BJ (cell line): Measurements from ENCODE around the gene ZNF181. TPM values are rescaled to one million over a fixed set of nuclear protein-coding genes. Genes with fewer than 3 reads are reported as not detected.
A peak's percentile ranks its signal among the peaks of the same experiment; 100 is the strongest.

Experiments
- CTCF ChIA-PET: fragments of 350-600 bp; formaldehyde crosslinking; extraction: SDS; loops from one replicate; lab custom pipeline; 2021; ENCODE audit warnings: antibody characterized with exemption, inconsistent platforms; lab: Yijun Ruan, JAX
- POLR2A ChIA-PET: fragments of 300-600 bp; sonication (Branson Sonifier 250); formaldehyde crosslinking; extraction: SDS; loops from one replicate; lab custom pipeline; 2021; ENCODE audit warnings: antibody characterized with exemption; lab: Charles Lee
- DNase-seq: peaks from one replicate; pipeline ENCODE4 v3.0.0-alpha.2; 2011; ENCODE audit warnings: low read depth
- H3K27me3 ChIP-seq: 2 replicates; pipeline ENCODE4 v1.6.0; 2011; ENCODE audit warnings: low read length; ENCODE audit not compliant: control insufficient read depth, insufficient read depth
- H3K36me3 ChIP-seq: 2 replicates; pipeline ENCODE4 v1.5.1; 2011; ENCODE audit warnings: low read length; ENCODE audit not compliant: control insufficient read depth, insufficient read depth
- H3K4me3 ChIP-seq: 2 replicates; pipeline ENCODE4 v1.5.1; 2011; ENCODE audit warnings: low read depth, mild to moderate bottlenecking, control low read depth, low read length
- polyA plus RNA-seq: library from polyadenylated mRNA; depleted of rRNA; stranded (reverse); fragments of >200 nt; gene quantifications from 2 replicates; pipeline ENCODE4 v1.2.3, GENCODE V29; 2011
- TF ChIP-seq, protein P1 (sequence below): IDR thresholded peaks from 2 replicates; pipeline ENCODE4 v1.5.1; 2011; ENCODE audit warnings: low read depth, mild to moderate bottlenecking, control low read depth, inconsistent platforms, low read length, moderate library complexity; ENCODE audit not compliant: insufficient read depth

The ZNF181 gene
- polyA plus RNA-seq, 1 experiment, result 3.2 TPM

DNA sequence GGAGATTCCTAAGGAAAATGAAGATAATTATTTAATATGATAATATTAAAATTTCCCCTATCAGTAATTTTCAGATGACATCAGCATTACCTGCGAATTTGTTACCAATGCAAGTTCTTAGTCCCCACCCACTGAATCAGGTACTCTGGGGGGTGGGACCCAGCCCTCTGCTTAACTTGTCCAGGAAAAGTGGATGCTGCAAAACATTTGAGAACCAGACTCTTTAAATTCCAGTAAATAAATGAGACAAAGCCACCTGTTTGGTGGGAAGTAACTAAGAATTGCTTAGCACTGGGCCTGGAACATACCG lies 39.5 kb downstream of the ZNF181 start:
- CTCF ChIA-PET, result no interaction called here

DNA sequence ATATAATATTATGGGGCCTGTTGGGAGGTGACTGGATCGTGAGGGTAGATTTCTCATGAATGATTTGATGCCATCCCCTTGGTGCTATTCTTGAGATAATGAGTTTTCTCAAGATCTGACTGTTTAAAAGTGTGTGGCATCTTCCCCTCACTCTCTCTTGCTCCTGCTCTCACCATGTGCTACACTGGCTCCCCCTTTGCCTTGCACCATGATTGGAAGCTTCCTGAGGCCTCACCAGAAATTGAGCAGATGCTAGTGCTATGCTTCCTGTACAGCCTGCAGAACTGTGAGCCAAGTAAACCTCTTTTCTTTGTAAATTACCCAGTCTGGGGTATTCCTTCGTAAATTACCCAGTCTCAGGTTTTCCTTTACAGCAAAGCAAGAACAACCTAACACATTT lies 40.8 kb downstream of the ZNF181 start:
- TF ChIP-seq, protein P1, sequence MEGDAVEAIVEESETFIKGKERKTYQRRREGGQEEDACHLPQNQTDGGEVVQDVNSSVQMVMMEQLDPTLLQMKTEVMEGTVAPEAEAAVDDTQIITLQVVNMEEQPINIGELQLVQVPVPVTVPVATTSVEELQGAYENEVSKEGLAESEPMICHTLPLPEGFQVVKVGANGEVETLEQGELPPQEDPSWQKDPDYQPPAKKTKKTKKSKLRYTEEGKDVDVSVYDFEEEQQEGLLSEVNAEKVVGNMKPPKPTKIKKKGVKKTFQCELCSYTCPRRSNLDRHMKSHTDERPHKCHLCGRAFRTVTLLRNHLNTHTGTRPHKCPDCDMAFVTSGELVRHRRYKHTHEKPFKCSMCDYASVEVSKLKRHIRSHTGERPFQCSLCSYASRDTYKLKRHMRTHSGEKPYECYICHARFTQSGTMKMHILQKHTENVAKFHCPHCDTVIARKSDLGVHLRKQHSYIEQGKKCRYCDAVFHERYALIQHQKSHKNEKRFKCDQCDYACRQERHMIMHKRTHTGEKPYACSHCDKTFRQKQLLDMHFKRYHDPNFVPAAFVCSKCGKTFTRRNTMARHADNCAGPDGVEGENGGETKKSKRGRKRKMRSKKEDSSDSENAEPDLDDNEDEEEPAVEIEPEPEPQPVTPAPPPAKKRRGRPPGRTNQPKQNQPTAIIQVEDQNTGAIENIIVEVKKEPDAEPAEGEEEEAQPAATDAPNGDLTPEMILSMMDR, result no peak
- ChIA-PET CTCF (no interaction called here), POLR2A (no interaction called here)
- H3K4me3 ChIP-seq, result no peak overlapping the region
- DNase-seq, result no peak
- H3K36me3 ChIP-seq, result no peaks in the 10 kb centered on the region
- H3K27me3 ChIP-seq, result no peaks in the 10 kb centered on the region

More for the DNA sequence above, 39.5 kb downstream of the ZNF181 start:
- POLR2A ChIA-PET, result no interaction called here
- DNase-seq, result no peak
- Histone ChIP-seq H3K4me3 (peak overlapping the region; percentile 80), H3K36me3 (peaks cover 7% of the 10 kb centered on the region), H3K27me3 (no peaks in the 10 kb centered on the region)
- TF ChIP-seq, protein P1, result no peak

DNA sequence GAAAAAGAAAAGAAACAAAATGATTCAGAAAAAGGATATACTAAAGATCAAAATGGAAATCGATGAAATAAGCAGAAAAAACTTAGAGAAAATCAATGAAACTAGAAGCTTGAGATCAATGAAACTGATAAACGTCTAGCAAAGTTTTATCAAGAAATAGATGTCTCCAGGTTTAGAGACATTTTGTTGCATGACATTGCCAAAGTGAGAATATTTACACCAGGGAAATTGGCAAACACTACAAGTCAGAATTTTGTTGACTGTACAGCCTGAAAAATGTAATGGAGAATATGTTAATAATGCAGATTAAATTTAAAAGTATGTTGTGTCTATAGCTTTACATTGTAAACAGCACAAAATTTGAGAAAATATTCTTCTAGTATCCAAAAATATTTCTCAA lies 44.3 kb downstream of the ZNF181 start:
- ChIA-PET POLR2A (no interaction called here), CTCF (no interaction called here)
- DNase-seq, result no peak
- Histone ChIP-seq H3K36me3 (no peaks in the 10 kb centered on the region), H3K4me3 (no peak overlapping the region), H3K27me3 (no peaks in the 10 kb centered on the region)
- TF ChIP-seq, protein P1, result no peak

DNA sequence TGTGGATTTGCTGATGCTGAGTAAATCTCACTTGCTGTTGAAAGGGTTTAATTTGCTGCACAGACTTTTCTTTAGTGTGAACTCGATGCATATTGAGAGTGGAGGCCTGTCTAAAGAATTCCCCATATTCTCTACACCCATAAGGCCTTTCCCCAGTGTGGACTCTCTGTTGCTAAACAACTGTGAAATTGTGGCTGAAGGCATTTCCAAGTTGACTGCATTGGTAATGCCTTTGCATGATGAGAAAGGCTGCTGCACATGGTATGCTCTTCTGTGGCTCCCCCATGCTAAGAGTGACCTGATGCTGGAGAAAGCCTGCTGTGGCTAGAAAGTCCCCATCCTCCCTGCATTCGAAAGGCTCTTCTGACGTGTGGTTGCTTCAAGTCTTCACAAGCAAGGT lies 45.6 kb downstream of the ZNF181 start:
- CTCF ChIA-PET, result no interaction called here
- Histone ChIP-seq H3K4me3 (no peak overlapping the region), H3K27me3 (no peaks in the 10 kb centered on the region), H3K36me3 (no peaks in the 10 kb centered on the region)
- TF ChIP-seq, protein P1, result no peak
- POLR2A ChIA-PET, result no interaction called here
- no peak for DNase-seq

DNA sequence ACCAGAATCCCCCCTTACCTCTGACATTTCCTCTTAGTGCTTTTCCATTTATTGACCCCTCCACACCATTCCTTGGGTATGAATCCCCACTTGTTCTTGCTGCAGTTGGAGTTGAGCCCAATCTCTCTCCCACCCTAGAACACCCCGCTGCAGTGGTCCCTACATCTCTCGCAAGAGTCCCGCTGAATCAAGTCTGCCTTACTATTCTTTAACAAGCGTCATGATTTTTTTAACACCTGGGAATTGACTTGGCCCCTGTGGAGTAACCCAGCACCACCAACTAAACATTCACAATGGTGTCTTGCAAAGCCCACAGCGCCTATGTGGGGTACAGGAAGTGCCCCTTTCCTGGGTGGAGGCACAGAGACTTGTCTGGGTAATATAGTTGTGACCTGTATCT lies 52.2 kb downstream of the ZNF181 start:
- CTCF ChIA-PET, result no interaction called here
- DNase-seq, result no peak
- TF ChIP-seq, protein P1, result no peak
- Histone ChIP-seq H3K36me3 (no peaks in the 10 kb centered on the region), H3K4me3 (no peak overlapping the region), H3K27me3 (no peaks in the 10 kb centered on the region)
- POLR2A ChIA-PET, result no interaction called here
